ENCODE results near the gene MACROD2.

DNA sequence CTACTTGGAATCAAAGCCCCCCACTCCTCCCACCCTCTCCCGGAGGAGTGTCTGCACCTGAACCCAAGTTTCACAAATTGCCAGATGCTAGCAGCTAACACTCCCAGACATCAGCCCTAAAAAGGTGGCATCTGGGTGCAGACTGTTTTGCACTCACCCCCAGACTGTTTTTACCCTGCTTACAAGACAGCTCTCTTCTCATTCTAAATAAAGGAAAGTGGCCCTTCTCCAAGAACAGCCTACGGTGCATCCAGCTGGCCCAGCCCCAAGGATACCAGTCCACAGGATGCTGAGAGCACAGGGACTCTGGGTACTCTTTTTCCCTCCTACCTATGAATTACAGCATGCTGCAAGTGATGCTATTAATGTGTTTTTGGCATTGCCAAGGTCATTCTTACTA is 1184.1 kb downstream of the MACROD2 start:
- TF ChIP-seq, protein P1, sequence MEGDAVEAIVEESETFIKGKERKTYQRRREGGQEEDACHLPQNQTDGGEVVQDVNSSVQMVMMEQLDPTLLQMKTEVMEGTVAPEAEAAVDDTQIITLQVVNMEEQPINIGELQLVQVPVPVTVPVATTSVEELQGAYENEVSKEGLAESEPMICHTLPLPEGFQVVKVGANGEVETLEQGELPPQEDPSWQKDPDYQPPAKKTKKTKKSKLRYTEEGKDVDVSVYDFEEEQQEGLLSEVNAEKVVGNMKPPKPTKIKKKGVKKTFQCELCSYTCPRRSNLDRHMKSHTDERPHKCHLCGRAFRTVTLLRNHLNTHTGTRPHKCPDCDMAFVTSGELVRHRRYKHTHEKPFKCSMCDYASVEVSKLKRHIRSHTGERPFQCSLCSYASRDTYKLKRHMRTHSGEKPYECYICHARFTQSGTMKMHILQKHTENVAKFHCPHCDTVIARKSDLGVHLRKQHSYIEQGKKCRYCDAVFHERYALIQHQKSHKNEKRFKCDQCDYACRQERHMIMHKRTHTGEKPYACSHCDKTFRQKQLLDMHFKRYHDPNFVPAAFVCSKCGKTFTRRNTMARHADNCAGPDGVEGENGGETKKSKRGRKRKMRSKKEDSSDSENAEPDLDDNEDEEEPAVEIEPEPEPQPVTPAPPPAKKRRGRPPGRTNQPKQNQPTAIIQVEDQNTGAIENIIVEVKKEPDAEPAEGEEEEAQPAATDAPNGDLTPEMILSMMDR (IDR thresholded peaks at IDR 0.05): no peak
- TF ChIP-seq MYC (IDR thresholded peaks at IDR 0.05; ENCODE audit: borderline replicate concordance, low read length): no peak
- TF ChIP-seq RNF2 (IDR thresholded peaks at IDR 0.05; ENCODE audit: borderline replicate concordance, low read depth): no peak
- TF ChIP-seq, protein P2, sequence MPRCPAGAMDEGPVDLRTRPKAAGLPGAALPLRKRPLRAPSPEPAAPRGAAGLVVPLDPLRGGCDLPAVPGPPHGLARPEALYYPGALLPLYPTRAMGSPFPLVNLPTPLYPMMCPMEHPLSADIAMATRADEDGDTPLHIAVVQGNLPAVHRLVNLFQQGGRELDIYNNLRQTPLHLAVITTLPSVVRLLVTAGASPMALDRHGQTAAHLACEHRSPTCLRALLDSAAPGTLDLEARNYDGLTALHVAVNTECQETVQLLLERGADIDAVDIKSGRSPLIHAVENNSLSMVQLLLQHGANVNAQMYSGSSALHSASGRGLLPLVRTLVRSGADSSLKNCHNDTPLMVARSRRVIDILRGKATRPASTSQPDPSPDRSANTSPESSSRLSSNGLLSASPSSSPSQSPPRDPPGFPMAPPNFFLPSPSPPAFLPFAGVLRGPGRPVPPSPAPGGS (IDR thresholded peaks at IDR 0.05): no peak

All from A549 (cell line).